SU-DHL-6 (cell line): ENCODE results near the gene RASA2.

Experiments
- H2AFZ ChIP-seq: fragments of 200-600 bp; sonication (generic); 2 replicates; pipeline ENCODE4 v1.6.1; 2014; ENCODE audit warnings: low read depth, mild to moderate bottlenecking, moderate library complexity, mixed read lengths, antibody characterized with exemption, low read length; ENCODE audit not compliant: severe bottlenecking
- H3F3A ChIP-seq: fragments of 200-600 bp; shearing (Covaris generic); 2 replicates; pipeline ENCODE4 v1.6.0; 2016; ENCODE audit warnings: antibody characterized with exemption, mild to moderate bottlenecking; ENCODE audit not compliant: insufficient read depth
- H3K27ac ChIP-seq: fragments of 200-600 bp; sonication (generic); 2 replicates; pipeline ENCODE4 v1.5.1; 2016; ENCODE audit warnings: low read depth, mild to moderate bottlenecking, low read length, moderate library complexity, mixed read lengths
- H3K27me3 ChIP-seq: fragments of 200-600 bp; sonication (generic), shearing (Covaris generic); 2 replicates; pipeline ENCODE4 v1.6.0; 2014; ENCODE audit warnings: mild to moderate bottlenecking, low read length
- H3K36me3 ChIP-seq: fragments of 200-600 bp; sonication (generic); 2 replicates; pipeline ENCODE4 v1.6.1; 2014; ENCODE audit warnings: mild to moderate bottlenecking, low read length, mixed read lengths
- H3K4me2 ChIP-seq: fragments of 300-600, 200-600 bp; shearing (Covaris generic), sonication (generic); 2 replicates; pipeline ENCODE4 v1.6.0; 2014; ENCODE audit warnings: low read length, low read depth, mild to moderate bottlenecking; ENCODE audit not compliant: poor library complexity, severe bottlenecking
- H3K4me3 ChIP-seq: fragments of 200-600 bp; sonication (generic); 2 replicates; pipeline ENCODE4 v1.5.1; 2014; ENCODE audit warnings: antibody characterized with exemption, low read length, mild to moderate bottlenecking, mixed read lengths; ENCODE audit not compliant: insufficient read depth, poor library complexity, severe bottlenecking
- H3K79me2 ChIP-seq: fragments of 200-600 bp; sonication (generic); 2 replicates; pipeline ENCODE4 v1.6.1; 2014; ENCODE audit warnings: mild to moderate bottlenecking, low read length, moderate library complexity; ENCODE audit not compliant: insufficient read depth
- H3K9ac ChIP-seq: fragments of 200-600 bp; sonication (generic); 2 replicates; pipeline ENCODE4 v1.7.0; 2014; ENCODE audit warnings: mild to moderate bottlenecking, low read length
- H3K9me2 ChIP-seq: fragments of 200-600 bp; sonication (generic); replicated peaks from 2 replicates; pipeline ENCODE4 v1.6.1; 2014; ENCODE audit warnings: low read length; ENCODE audit not compliant: insufficient read depth
- H3K9me3 ChIP-seq: fragments of 200-600 bp; sonication (generic); 2 replicates; pipeline ENCODE4 v1.6.1; 2014; ENCODE audit warnings: low read length, mixed read lengths; ENCODE audit not compliant: insufficient read depth
- H4K20me1 ChIP-seq: fragments of 200-600 bp; sonication (generic); 2 replicates; pipeline ENCODE4 v1.6.1; 2014; ENCODE audit warnings: low read depth, mild to moderate bottlenecking, antibody characterized with exemption, low read length, moderate library complexity, mixed read lengths
- EZH2phosphoT487 ChIP-seq: fragments of 200-600 bp; sonication (generic), shearing (Covaris generic); conservative IDR thresholded peaks from 2 replicates; pipeline ENCODE4 v1.6.1; 2018; ENCODE audit warnings: mild to moderate bottlenecking, antibody characterized with exemption, low read length, moderate library complexity, mixed read lengths
- TF ChIP-seq, protein P1 (sequence below): fragments of 200-600 bp; sonication (generic); IDR thresholded peaks from one replicate; pipeline ENCODE4 v1.5.1; 2017; ENCODE audit warnings: antibody characterized with exemption, mild to moderate bottlenecking, low read length, moderate library complexity; ENCODE audit not compliant: insufficient read depth, poor library complexity, severe bottlenecking

The RASA2 gene

GRCh38 chr3:141499965-141500364 is 13.1 kb downstream of the RASA2 start:
- no peak overlapping the region for H3K4me3 ChIP-seq
- peaks cover 8% of the 10 kb centered on the region; the same call in 1 of the 2 replicates for H3F3A ChIP-seq
- H3K9ac ChIP-seq, result no peak overlapping the region
- no peak overlapping the region for H3K4me2 ChIP-seq
- no peaks in the 10 kb centered on the region for H3K9me3 ChIP-seq
- H3K27me3 ChIP-seq, result no peaks in the 10 kb centered on the region
- no peaks in the 10 kb centered on the region for H4K20me1 ChIP-seq
- peaks cover 34% of the 10 kb centered on the region for H3K79me2 ChIP-seq
- H3K27ac ChIP-seq, result no peak overlapping the region
- TF ChIP-seq, protein P1, sequence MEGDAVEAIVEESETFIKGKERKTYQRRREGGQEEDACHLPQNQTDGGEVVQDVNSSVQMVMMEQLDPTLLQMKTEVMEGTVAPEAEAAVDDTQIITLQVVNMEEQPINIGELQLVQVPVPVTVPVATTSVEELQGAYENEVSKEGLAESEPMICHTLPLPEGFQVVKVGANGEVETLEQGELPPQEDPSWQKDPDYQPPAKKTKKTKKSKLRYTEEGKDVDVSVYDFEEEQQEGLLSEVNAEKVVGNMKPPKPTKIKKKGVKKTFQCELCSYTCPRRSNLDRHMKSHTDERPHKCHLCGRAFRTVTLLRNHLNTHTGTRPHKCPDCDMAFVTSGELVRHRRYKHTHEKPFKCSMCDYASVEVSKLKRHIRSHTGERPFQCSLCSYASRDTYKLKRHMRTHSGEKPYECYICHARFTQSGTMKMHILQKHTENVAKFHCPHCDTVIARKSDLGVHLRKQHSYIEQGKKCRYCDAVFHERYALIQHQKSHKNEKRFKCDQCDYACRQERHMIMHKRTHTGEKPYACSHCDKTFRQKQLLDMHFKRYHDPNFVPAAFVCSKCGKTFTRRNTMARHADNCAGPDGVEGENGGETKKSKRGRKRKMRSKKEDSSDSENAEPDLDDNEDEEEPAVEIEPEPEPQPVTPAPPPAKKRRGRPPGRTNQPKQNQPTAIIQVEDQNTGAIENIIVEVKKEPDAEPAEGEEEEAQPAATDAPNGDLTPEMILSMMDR, result no peak
- no peak for TF ChIP-seq EZH2phosphoT487
- H3K9me2 ChIP-seq, result no peaks in the 10 kb centered on the region
- no peak overlapping the region for H2AFZ ChIP-seq
- no peaks in the 10 kb centered on the region for H3K36me3 ChIP-seq

GRCh38 chr3:141500397-141500796 is 13.6 kb downstream of the RASA2 start:
- Histone ChIP-seq H3K4me2 (no peak overlapping the region), H3K4me3 (no peak overlapping the region), H3K9ac (no peak overlapping the region), H3F3A (peaks cover 8% of the 10 kb centered on the region; the same call in 1 of the 2 replicates), H4K20me1 (no peaks in the 10 kb centered on the region), H3K27me3 (no peaks in the 10 kb centered on the region), H3K36me3 (no peaks in the 10 kb centered on the region), H3K9me3 (no peaks in the 10 kb centered on the region), H3K79me2 (peaks cover 29% of the 10 kb centered on the region), H3K9me2 (no peaks in the 10 kb centered on the region), H2AFZ (no peak overlapping the region), H3K27ac (no peak overlapping the region)
- TF ChIP-seq, protein P1, result no peak
- TF ChIP-seq EZH2phosphoT487, result no peak

DNA sequence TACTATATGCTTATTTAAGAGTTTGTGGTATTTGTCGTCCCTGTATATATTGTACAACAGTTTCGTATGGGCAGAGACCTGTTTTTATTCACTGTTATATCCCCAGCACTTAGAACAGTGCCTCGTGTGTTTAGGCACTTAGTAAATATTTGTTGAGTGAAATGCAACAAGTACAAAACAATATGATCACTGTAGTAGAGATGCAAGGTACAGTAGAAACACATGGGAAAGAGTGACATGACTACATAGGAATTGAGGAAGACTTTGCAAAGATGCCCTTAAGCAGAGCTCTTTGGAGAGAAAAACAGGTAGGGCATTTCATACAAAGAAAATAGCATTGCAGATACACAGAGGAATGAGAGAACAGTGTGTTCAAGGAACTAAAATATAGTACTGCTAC is 18.3 kb downstream of the RASA2 start:
- Histone ChIP-seq H3K36me3 (no peaks in the 10 kb centered on the region), H3K4me3 (no peak overlapping the region), H3K4me2 (no peak overlapping the region), H3K9ac (no peak overlapping the region), H2AFZ (no peak overlapping the region), H3K9me3 (no peaks in the 10 kb centered on the region), H3F3A (no peaks in the 10 kb centered on the region), H3K27ac (no peak overlapping the region), H3K27me3 (no peaks in the 10 kb centered on the region), H4K20me1 (no peaks in the 10 kb centered on the region), H3K9me2 (no peaks in the 10 kb centered on the region), H3K79me2 (peaks cover 19% of the 10 kb centered on the region)
- no peak for TF ChIP-seq EZH2phosphoT487
- TF ChIP-seq, protein P1, result no peak

DNA sequence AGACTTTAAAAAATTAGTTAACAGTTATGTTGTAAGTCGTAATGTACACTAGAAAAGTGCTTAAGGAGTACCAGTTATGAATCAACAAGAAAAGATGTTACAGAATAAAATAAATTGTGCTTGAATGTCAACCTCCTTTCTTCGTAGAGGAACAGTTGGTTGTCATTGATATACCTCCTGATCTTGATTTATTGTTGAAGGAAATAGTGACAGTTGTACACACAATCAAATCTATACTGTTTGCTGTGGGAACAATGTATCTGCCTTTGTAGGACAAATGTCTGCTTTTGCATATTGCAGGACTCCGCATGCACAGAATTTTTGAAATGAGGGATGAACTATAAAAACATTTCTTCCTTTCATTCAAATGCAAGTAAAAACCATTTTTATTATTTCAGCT is 19.2 kb downstream of the RASA2 start:
- no peaks in the 10 kb centered on the region for H3F3A ChIP-seq
- TF ChIP-seq, protein P1, result no peak
- no peak for TF ChIP-seq EZH2phosphoT487
- no peaks in the 10 kb centered on the region for H3K27me3 ChIP-seq
- peaks cover 15% of the 10 kb centered on the region for H3K79me2 ChIP-seq
- H3K36me3 ChIP-seq, result no peaks in the 10 kb centered on the region
- no peaks in the 10 kb centered on the region for H3K9me2 ChIP-seq
- no peaks in the 10 kb centered on the region for H3K9me3 ChIP-seq
- no peak overlapping the region for H3K4me2 ChIP-seq
- H3K9ac ChIP-seq, result no peak overlapping the region
- H4K20me1 ChIP-seq, result no peaks in the 10 kb centered on the region
- no peak overlapping the region for H3K4me3 ChIP-seq
- H3K27ac ChIP-seq, result no peak overlapping the region
- no peak overlapping the region for H2AFZ ChIP-seq
